ENCODE measurements around the gene MYL5.

The MYL5 gene

GRCh38 chr4:661881-662761 is 12.2 kb upstream of the MYL5 start:
- TF ChIP-seq KLF7 (tag by site-specific recombination; IDR thresholded peaks at IDR 0.05; ENCODE audit: borderline replicate concordance) (no peak), ZNF239 (tag by site-specific recombination; IDR thresholded peaks at IDR 0.05) (no peak), MYNN (tag by site-specific recombination; IDR thresholded peaks at IDR 0.05; ENCODE audit: borderline replicate concordance) (no peak), ZNF837 (tag by site-specific recombination; IDR thresholded peaks at IDR 0.05) (no peak), ZNF394 (tag by site-specific recombination; IDR thresholded peaks at IDR 0.05; ENCODE audit: borderline replicate concordance) (no peak), ZNF280C (tag by site-specific recombination; IDR thresholded peaks at IDR 0.05) (no peak), KLF1 (tag by site-specific recombination; IDR thresholded peaks at IDR 0.05) (no peak), ZNF266 (tag by site-specific recombination; IDR thresholded peaks at IDR 0.05; ENCODE audit: low read depth) (no peak), ZNF555 (tag by site-specific recombination; conservative IDR thresholded peaks at IDR 0.05) (no peak), ZNF510 (tag by site-specific recombination; IDR thresholded peaks at IDR 0.05; ENCODE audit: insufficient replicate concordance) (no peak), ZNF354C (tag by site-specific recombination; IDR thresholded peaks at IDR 0.05; ENCODE audit: borderline replicate concordance, low read depth) (no peak), ZNF560 (tag by site-specific recombination; IDR thresholded peaks at IDR 0.05; ENCODE audit: borderline replicate concordance) (no peak), ZNF423 (tag by site-specific recombination; IDR thresholded peaks at IDR 0.05) (no peak), GLI4 (tag by site-specific recombination; IDR thresholded peaks at IDR 0.05) (no peak), INSM2 (tag by site-specific recombination; IDR thresholded peaks at IDR 0.05) (no peak), KLF9 (tag by site-specific recombination; IDR thresholded peaks at IDR 0.05; ENCODE audit: low read depth) (no peak), BCL6B (tag by site-specific recombination; IDR thresholded peaks at IDR 0.05) (no peak), PATZ1 (tag by site-specific recombination; IDR thresholded peaks at IDR 0.05) (no peak), ZNF146 (tag by site-specific recombination; IDR thresholded peaks at IDR 0.05) (no peak)
- Histone ChIP-seq H3K4me1 (ENCODE audit: control insufficient read depth, insufficient read depth, low read length) (no peaks in the 10 kb centered on the region), H3K27ac (ENCODE audit: extremely low read depth, low read depth, low read length) (no peak overlapping the region), H3K4me3 (ENCODE audit: low read depth, low read length) (no peak overlapping the region), H3K36me3 (ENCODE audit: control insufficient read depth in 2 of 2, insufficient read depth in 1 of 2, low read length in 2 of 2) (no peaks in the 10 kb centered on the region), H3K9me3 (ENCODE audit: control insufficient read depth, insufficient read depth, low read depth, low read length) (no peaks in the 10 kb centered on the region)
- POLR2A ChIA-PET: no interaction called here
- CTCF ChIA-PET: no interaction called here

Measured in HEK293 (cell line).